Mesendoderm (in vitro differentiated cells): ENCODE data around the gene FAM111B.

ENCODE experiments used
- DNase-seq: peaks from one replicate; pipeline ENCODE4 v3.0.0; 2013
- H2AK5ac ChIP-seq: 2 replicates; pipeline ENCODE4 v1.6.1; 2013; ENCODE audit warnings: low read length, inconsistent platforms
- H2BK120ac ChIP-seq: 2 replicates; pipeline ENCODE4 v1.6.1; 2013; ENCODE audit warnings: low read depth, mild to moderate bottlenecking, low read length, moderate library complexity, mixed read lengths
- H2BK15ac ChIP-seq: replicated peaks from 2 replicates; pipeline ENCODE4 v1.6.1; 2013; ENCODE audit warnings: low read depth, mild to moderate bottlenecking, moderate library complexity
- H2BK5ac ChIP-seq: 2 replicates; pipeline ENCODE4 v1.6.1; 2013; ENCODE audit warnings: low read length, inconsistent platforms
- H3K18ac ChIP-seq: 2 replicates; pipeline ENCODE4 v1.6.1; 2013; ENCODE audit warnings: mild to moderate bottlenecking, low read length, mixed read lengths
- H3K23ac ChIP-seq: one replicate; pipeline ENCODE4 v1.6.1; 2013; ENCODE audit warnings: low read length
- H3K27ac ChIP-seq: 2 replicates; pipeline ENCODE4 v1.5.1; 2013; ENCODE audit warnings: low read depth, mild to moderate bottlenecking, inconsistent platforms, low read length, moderate library complexity
- H3K27me3 ChIP-seq: 2 replicates; pipeline ENCODE4 v1.6.1; 2013; ENCODE audit warnings: low read length, control low read depth, mild to moderate bottlenecking, inconsistent platforms; ENCODE audit not compliant: insufficient read depth, poor library complexity
- H3K36me3 ChIP-seq: 2 replicates; pipeline ENCODE4 v1.6.1; 2013; ENCODE audit warnings: low read length, inconsistent platforms; ENCODE audit not compliant: control insufficient read depth, insufficient read depth
- H3K4ac ChIP-seq: one replicate; pipeline ENCODE4 v1.6.1; 2013; ENCODE audit warnings: low read depth, mild to moderate bottlenecking, low read length, moderate library complexity
- H3K4me1 ChIP-seq: 2 replicates; pipeline ENCODE4 v1.6.1; 2013; ENCODE audit warnings: low read depth, low read length, inconsistent platforms; ENCODE audit not compliant: control insufficient read depth
- H3K4me2 ChIP-seq: 2 replicates; pipeline ENCODE4 v1.6.1; 2013; ENCODE audit warnings: low read length
- H3K4me3 ChIP-seq: 2 replicates; pipeline ENCODE4 v1.5.1; 2013; ENCODE audit warnings: mild to moderate bottlenecking, low read length
- H3K56ac ChIP-seq: one replicate; pipeline ENCODE4 v1.6.1; 2013; ENCODE audit warnings: low read length
- H3K79me1 ChIP-seq: 2 replicates; pipeline ENCODE4 v1.6.1; 2013; ENCODE audit warnings: low read length, inconsistent platforms
- H3K79me2 ChIP-seq: 2 replicates; pipeline ENCODE4 v1.6.1; 2013; ENCODE audit warnings: mild to moderate bottlenecking, low read length; ENCODE audit not compliant: control insufficient read depth, insufficient read depth
- H3K9ac ChIP-seq: 2 replicates; pipeline ENCODE4 v1.6.1; 2013; ENCODE audit warnings: low read length, inconsistent platforms
- H4K5ac ChIP-seq: one replicate; pipeline ENCODE4 v1.6.1; 2013; ENCODE audit warnings: low read length
- H4K8ac ChIP-seq: one replicate; pipeline ENCODE4 v1.6.1; 2013; ENCODE audit warnings: low read depth, mild to moderate bottlenecking, control low read depth, low read length, moderate library complexity
- WGBS: extraction: QIAGEN DNeasy Blood & Tissue Kit; methylation state at CpG from one replicate; pipeline ENCODE4 v1.1.7; 2013; ENCODE audit warnings: low lambda C conversion rate, missing lambda C conversion rate; ENCODE audit not compliant: insufficient coverage; ENCODE audit errors: extremely low coverage; 5-methylcytosine and 5-hydroxymethylcytosine counted together

FAM111B gene

GRCh38 chr11:59137190-59137589 is 30.2 kb downstream of the FAM111B start:
- H4K8ac ChIP-seq = no peak overlapping the region
- no peak overlapping the region for H3K56ac ChIP-seq
- H2BK120ac ChIP-seq = no peak overlapping the region
- no peak for DNase-seq
- no CpG with 5 or more reads among the region's 17 CpGs for WGBS
- no peak overlapping the region for H4K5ac ChIP-seq
- H3K36me3 ChIP-seq = no peaks in the 10 kb centered on the region
- H3K79me2 ChIP-seq = no peaks in the 10 kb centered on the region
- H3K4me1 ChIP-seq = no peaks in the 10 kb centered on the region
- H3K27me3 ChIP-seq = no peaks in the 10 kb centered on the region
- H3K79me1 ChIP-seq = no peaks in the 10 kb centered on the region
- H2AK5ac ChIP-seq = no peak overlapping the region
- no peak overlapping the region for H2BK5ac ChIP-seq
- no peak overlapping the region for H3K4me3 ChIP-seq
- H2BK15ac ChIP-seq = no peak overlapping the region
- H3K27ac ChIP-seq = no peak overlapping the region
- H3K23ac ChIP-seq = no peak overlapping the region
- H3K4ac ChIP-seq = no peak overlapping the region
- no peak overlapping the region for H3K4me2 ChIP-seq
- no peak overlapping the region for H3K9ac ChIP-seq
- H3K18ac ChIP-seq = no peak overlapping the region

GRCh38 chr11:59138643-59139042 is 31.6 kb downstream of the FAM111B start:
- Histone ChIP-seq H2BK15ac (no peak overlapping the region), H4K5ac (no peak overlapping the region), H3K9ac (no peak overlapping the region), H2BK5ac (no peak overlapping the region), H3K4ac (no peak overlapping the region), H3K56ac (no peak overlapping the region), H4K8ac (no peak overlapping the region), H3K27ac (no peak overlapping the region), H2AK5ac (no peak overlapping the region), H3K18ac (no peak overlapping the region), H3K79me1 (no peaks in the 10 kb centered on the region), H3K4me1 (no peaks in the 10 kb centered on the region), H3K4me2 (no peak overlapping the region), H2BK120ac (no peak overlapping the region), H3K27me3 (no peaks in the 10 kb centered on the region), H3K4me3 (no peak overlapping the region), H3K36me3 (no peaks in the 10 kb centered on the region), H3K23ac (no peak overlapping the region), H3K79me2 (no peaks in the 10 kb centered on the region)
- DNase-seq = no peak
- WGBS = no CpG with 5 or more reads among the region's 2 CpGs

DNA sequence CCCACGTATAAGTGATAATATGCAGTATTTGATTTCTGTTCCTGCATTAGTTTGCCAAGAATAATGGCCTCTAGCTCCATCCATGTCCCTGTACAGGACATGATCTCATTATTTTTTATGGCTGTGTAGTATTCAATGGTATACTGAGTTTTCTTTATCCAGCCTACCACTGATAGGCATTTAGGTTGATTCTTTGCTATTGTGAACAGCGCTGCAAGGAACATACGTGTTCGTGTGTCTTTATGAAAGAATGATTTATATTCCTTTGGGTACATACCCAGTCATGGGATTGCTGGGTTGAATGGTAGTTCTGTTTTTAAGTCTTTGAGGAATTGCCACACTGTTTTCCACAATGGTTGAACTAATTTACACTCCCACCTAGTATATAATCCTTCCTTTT is 34.2 kb downstream of the FAM111B start:
- no peak overlapping the region for H2AK5ac ChIP-seq
- H2BK120ac ChIP-seq = no peak overlapping the region
- no peak overlapping the region for H3K23ac ChIP-seq
- no peaks in the 10 kb centered on the region for H3K79me2 ChIP-seq
- no peak overlapping the region for H3K18ac ChIP-seq
- no peak overlapping the region for H3K56ac ChIP-seq
- no peak overlapping the region for H2BK5ac ChIP-seq
- no peak overlapping the region for H3K4ac ChIP-seq
- H3K79me1 ChIP-seq = no peaks in the 10 kb centered on the region
- DNase-seq = no peak
- H3K4me2 ChIP-seq = no peak overlapping the region
- WGBS = no CpG with 5 or more reads among the region's 4 CpGs
- no peak overlapping the region for H3K9ac ChIP-seq
- no peak overlapping the region for H3K27ac ChIP-seq
- H3K27me3 ChIP-seq = peaks cover 2% of the 10 kb centered on the region
- H4K8ac ChIP-seq = no peak overlapping the region
- no peaks in the 10 kb centered on the region for H3K36me3 ChIP-seq
- H3K4me3 ChIP-seq = no peak overlapping the region
- H3K4me1 ChIP-seq = peaks cover 3% of the 10 kb centered on the region
- no peak overlapping the region for H2BK15ac ChIP-seq
- H4K5ac ChIP-seq = no peak overlapping the region

- H3K4me2 ChIP-seq = no peak overlapping the region
- H3K27me3 ChIP-seq = peaks cover 2% of the 10 kb centered on the region
- WGBS = no CpG with 5 or more reads among the region's 3 CpGs
- H3K79me2 ChIP-seq = no peaks in the 10 kb centered on the region
- H2AK5ac ChIP-seq = no peak overlapping the region
- no peak for DNase-seq
- H3K4me3 ChIP-seq = no peak overlapping the region
- no peak overlapping the region for H3K56ac ChIP-seq
- no peak overlapping the region for H4K8ac ChIP-seq
- H2BK5ac ChIP-seq = no peak overlapping the region
- no peaks in the 10 kb centered on the region for H3K36me3 ChIP-seq
- H3K4me1 ChIP-seq = peaks cover 3% of the 10 kb centered on the region
- H3K9ac ChIP-seq = no peak overlapping the region
- no peak overlapping the region for H3K4ac ChIP-seq
- no peak overlapping the region for H3K23ac ChIP-seq
- no peaks in the 10 kb centered on the region for H3K79me1 ChIP-seq
- no peak overlapping the region for H2BK120ac ChIP-seq
- H3K18ac ChIP-seq = no peak overlapping the region
- H4K5ac ChIP-seq = no peak overlapping the region
- H3K27ac ChIP-seq = no peak overlapping the region
- no peak overlapping the region for H2BK15ac ChIP-seq
Observed at GRCh38 chr11:59141673-59142460, 34.8 kb downstream of the FAM111B start.

DNA sequence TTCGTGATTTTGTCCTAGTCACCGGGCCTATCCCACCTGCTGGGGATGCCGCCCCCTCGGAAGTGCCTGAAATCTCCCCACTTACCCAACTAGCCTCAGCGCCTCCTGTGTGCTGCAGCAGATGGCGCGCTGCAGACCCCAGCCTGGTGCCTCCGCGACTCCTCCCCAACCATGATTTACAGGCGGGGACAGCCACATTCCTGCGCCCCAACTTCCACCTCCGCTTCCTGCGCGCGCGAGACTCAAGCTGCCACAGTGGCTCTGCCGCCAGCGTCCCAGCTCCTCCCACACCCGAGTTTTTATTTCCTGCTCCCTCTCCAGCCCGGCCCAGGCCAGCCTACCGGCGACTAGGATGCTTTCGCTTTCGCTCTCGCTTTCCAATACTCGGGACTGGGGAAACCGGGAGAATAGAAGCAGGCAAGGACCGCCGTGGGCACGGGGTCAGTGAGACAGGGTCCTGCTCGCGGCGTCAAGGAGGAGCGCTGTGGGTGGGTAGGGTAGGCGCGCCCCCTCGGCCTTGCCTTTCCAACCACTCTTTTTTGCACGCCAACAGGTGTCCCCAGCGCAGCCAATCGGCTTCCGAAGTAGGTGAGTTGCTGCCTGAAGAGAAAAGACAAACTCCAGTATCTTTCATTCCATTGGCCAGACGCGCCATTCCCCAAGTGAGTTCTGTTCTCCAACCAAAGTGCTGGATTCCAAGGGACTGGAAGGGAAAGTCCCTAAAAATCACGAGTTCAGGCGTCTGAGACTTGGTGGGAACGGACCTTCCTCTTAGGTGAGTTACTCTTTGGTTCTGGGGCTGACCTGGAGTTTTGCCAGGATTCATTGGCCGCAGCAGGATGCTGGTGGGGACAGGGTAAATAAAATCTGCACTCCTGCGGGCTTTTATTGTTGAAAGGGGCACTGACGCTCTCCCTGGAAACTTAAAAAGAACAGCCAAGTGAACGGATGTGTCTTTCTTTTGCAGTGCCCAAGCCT is 35.8 kb downstream of the FAM111B start, which contains the start of gene FAM111A:
FAM111A (plus strand) TSS at position 327 of the 978 bp plus-strand sequence. CDS start 6,017 bp downstream, outside the sequence.
- Histone ChIP-seq H2BK5ac (no peak within 1 kb of the TSS), H2BK15ac (no peak within 1 kb of the TSS), H3K27me3 (peaks cover 2% of the 10 kb centered on the region), H4K5ac (no peak within 1 kb of the TSS), H3K79me1 (no peaks in the 10 kb centered on the region), H3K27ac (no peak within 1 kb of the TSS), H3K4me3 (peak within 1 kb of the TSS; percentile 60), H4K8ac (peak within 1 kb of the TSS; percentile 65), H3K79me2 (no peaks in the 10 kb centered on the region), H3K18ac (no peak within 1 kb of the TSS), H3K4me2 (peak within 1 kb of the TSS; percentile 58), H3K36me3 (no peaks in the 10 kb centered on the region), H3K56ac (peak within 1 kb of the TSS; percentile 45), H3K4me1 (peaks cover 3% of the 10 kb centered on the region), H3K9ac (peak within 1 kb of the TSS; percentile 57), H3K4ac (no peak within 1 kb of the TSS), H2AK5ac (no peak within 1 kb of the TSS), H3K23ac (no peak within 1 kb of the TSS), H2BK120ac (no peak within 1 kb of the TSS)
- WGBS = no CpG with 5 or more reads among the region's 50 CpGs
- DNase-seq = peak; percentile 94
